SKM-1 treated with dmso at 0.1 percent for 144 hours (cell line): ENCODE results near the gene SKAP1.
A peak's percentile ranks its signal among the peaks of the same experiment; 100 is the strongest.
"Not testable (repeated sequence)": the region's sequence is repeated elsewhere in the genome, so short reads cannot be mapped to it uniquely, and the experiment has no call there.

Experiments
- DNase-seq: peaks from one replicate; lab custom pipeline; 2025; ENCODE audit not compliant: unreplicated experiment; lab: John Stamatoyannopoulos, UW

Gene SKAP1

DNA sequence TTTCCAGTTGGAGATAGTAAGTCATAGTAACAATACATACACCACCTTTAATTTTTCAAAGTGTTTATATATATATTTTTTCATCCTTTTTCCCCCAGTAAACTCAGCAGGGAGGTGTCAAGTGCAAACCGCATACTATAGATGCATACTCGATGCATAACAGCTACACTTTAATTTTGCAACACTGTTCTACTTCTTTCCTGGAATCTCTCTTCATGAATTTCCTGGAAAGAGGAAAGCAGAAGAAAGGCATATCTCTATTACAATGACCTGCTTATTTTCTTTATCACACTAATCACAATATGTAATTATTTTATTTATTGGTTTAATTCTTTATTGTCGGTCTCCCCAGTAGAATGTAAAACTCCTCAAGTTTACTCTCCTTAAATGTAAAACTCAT is 182.4 kb downstream of the SKAP1 start:
- no peak for DNase-seq

DNA sequence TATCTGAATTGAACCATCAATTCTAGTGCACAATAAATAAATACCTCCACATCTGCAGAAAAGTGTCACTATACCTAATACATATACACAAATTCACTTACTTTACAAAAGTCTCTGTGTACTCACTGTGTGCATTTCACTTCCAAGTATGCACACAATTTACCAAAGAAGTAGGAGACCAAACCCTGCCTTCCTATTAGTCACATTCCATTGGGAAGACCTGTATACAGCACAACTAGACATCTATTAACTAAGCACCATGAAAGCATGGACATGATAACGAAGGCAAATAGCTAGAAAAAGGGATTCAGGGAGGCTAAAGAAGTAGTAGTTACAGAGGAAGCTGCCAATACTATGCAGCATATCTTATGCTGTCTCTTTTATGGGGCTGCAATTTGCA is 183.0 kb downstream of the SKAP1 start:
- DNase-seq, result no peak

GRCh38 chr17:48246612-48247011 is 183.4 kb downstream of the SKAP1 start:
- no peak for DNase-seq

- DNase-seq, result not testable (repeated sequence)
Measured at GRCh38 chr17:48245465-48246033, 184.5 kb downstream of the SKAP1 start.

- DNase-seq, result no peak
Measured at GRCh38 chr17:48244814-48245213, 185.2 kb downstream of the SKAP1 start.

GRCh38 chr17:48244121-48244711 is 185.8 kb downstream of the SKAP1 start:
- peak; percentile 20 for DNase-seq

DNA sequence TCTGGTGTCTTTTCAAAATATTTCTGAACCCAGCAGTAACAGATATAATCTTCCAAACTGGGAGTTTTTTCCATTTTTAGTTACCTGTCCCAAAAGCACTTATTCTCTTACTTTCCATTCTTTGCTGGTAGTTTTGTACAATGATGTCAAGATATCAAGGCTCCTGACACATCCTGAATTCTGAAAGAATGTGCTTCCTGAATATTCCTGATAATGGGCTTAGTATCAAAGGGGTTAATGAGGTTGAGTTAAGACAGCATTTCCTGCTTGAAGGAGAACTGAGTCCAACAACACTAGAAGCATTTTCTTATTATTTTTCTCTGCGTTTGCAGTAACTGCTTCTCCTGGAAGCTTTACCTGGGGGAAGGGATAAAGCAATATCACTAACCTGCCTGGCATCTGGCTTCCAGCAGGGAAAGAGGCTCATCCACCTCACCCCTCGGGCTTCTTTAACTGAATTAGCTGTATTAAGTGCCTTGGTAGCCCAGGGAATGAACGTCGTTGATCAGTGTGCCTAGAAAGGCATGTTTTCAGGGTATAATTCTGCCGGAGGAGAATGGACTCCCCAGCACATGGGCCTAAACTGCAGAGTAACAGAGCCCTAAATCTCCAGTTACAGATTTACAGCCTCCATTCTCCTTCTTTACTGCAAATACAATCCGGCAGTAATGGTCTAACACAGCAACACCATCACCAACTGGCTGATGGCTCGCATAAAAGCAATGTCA is 188.1 kb downstream of the SKAP1 start:
- no peak for DNase-seq

- DNase-seq, result peak; percentile 75
Measured at GRCh38 chr17:48241131-48241591, 188.9 kb downstream of the SKAP1 start.

- no peak for DNase-seq
Measured at GRCh38 chr17:48240562-48241130, 189.4 kb downstream of the SKAP1 start.

GRCh38 chr17:48240122-48240521 is 189.9 kb downstream of the SKAP1 start:
- no peak for DNase-seq

DNA sequence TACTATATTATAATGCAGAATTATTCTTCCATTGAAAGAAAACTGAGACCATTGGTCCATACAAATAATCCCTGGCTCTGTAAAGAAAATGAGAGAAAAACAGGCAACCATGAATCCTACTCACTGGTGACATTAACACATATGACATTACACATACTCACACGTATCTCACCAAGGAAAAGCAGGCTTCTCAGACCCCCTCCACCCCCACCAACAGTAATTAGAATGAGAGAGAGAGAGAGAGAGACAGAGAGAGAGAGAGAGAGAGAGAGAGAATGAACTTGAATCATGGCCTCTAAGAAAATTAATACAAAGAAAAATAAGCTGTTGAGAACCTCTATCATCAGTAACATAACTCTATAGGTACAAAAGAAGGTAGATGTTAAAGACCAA is 190.4 kb downstream of the SKAP1 start:
- no peak for DNase-seq

DNA sequence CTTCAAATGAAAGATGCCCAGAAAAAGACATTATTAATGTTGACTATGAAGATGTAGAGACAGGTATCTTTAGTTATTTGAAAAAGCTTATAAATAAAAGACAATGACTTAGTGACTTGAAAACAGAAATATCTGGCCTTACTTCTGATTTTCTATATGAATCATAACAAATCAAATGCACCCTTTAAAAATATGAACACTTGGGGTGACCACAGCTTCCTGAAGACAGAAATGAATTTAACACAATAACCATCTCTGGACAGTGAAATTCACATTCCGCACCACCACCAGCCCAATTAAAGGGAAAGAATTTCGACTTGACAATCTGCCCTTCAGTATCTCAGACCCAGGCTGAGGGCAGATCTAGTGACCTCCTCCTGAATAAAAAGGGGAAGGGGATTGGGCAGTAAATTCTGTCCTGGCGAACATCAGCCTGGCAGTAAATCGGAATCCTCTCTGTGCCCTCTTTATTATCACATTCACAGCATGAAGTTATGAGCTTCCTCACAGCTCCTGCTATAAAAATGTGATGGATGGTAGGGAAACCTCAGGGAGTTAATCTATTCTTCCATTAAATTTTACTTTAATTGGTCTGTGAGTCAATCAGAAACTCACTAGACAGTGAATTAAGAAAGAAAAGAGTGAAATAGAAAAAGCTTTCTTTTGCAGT is 190.9 kb downstream of the SKAP1 start:
- no peak for DNase-seq

DNA sequence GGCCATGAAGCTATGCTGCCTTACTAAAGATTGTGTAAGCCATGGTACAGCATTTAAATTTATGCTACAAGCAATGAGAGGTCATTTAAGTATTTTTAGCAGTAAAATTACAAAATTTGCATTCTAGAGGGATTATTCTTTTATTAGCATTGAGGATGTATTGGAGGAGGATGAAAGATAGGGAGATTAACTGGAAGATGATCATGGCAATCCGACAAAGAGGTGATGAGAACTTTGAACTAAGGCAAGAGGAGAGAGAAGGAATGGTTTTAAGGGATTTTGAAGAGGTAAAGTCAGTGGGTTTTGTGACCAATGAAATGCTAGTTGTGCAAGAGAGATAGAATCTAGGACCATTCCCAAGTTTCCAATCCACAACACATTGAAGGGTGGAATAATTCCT is 192.6 kb downstream of the SKAP1 start:
- DNase-seq, result no peak

GRCh38 chr17:48236681-48237134 is 193.3 kb downstream of the SKAP1 start:
- no peak for DNase-seq

DNA sequence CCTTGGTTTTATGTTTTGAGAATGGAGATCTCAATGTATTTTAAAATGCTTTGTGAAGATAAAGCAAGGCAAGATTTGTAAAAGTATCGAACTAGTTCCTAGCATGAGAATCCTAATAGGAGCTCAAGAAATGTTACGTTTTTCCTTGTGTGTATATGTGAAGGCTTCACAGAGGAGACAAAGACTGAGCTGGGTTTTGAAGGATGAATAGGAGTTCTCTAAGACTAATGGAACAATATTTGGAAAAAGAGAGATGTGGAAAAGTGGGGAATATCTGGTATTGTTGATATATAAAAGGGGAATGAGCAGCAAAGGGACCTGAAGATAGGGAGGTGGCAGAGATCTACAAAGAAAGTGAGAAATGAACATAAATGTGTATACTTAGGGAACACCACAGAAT is 195.1 kb downstream of the SKAP1 start:
- DNase-seq, result no peak

GRCh38 chr17:48231995-48232959 is 197.7 kb downstream of the SKAP1 start:
- no peak for DNase-seq

DNA sequence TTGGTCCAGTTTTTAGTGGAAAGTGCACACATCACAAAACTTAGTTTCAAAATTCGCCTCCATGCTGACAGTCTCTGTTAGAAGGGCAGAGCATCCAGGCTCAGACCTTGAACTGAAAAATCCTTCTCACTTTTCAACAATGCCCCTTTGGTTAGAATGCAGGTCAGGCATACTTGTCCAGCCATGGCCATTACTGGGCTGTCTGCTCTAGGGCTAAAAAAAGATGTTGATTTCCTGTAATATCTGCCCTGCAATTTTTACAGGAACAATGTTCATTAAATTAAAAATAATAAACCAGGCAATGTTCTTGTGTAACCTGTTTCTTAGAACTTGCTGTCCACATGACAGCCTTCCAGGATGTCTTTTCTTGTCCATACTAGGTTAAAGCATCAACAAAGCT is 200.1 kb downstream of the SKAP1 start:
- DNase-seq, result no peak

DNA sequence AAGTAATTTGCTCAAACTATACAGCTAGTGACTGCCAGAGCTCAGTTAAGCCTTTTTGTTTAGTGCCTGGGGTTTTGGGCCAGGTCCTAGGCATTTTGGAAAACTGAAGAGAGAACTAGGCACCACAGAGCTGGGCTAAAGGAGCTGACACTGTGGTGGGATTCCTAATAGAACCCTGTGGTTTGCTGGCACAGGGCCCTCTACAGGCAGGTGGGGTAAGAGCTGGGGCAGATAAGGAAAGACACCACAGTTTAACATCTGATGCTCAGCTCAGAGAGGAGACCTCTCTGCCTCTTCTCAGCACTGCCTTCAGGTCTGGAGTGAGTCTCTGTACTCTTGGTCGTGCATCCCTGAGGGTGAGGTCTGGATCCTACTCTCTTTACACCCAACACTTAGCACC is 201.3 kb downstream of the SKAP1 start:
- DNase-seq, result no peak

- no peak for DNase-seq
Measured at GRCh38 chr17:48225725-48226567, 204.1 kb downstream of the SKAP1 start.
